Endodermal cell (in vitro differentiated cells): Measurements from ENCODE around the gene NIP7. TPM values are rescaled to one million over a fixed set of nuclear protein-coding genes. Genes with fewer than 3 reads are reported as not detected.
"Not testable (repeated sequence)": the region's sequence is repeated elsewhere in the genome, so short reads cannot be mapped to it uniquely, and the experiment has no call there.

Experiments used
- DNase-seq: peaks from one replicate; pipeline ENCODE4 v3.0.0-alpha.2; 2017
- H3K27ac ChIP-seq: 2 replicates; pipeline ENCODE4 v1.5.1; 2013; ENCODE audit warnings: mild to moderate bottlenecking, low read depth, low read length, moderate library complexity
- H3K27me3 ChIP-seq: 2 replicates; pipeline ENCODE4 v1.6.1; 2013; ENCODE audit warnings: mild to moderate bottlenecking, low read length, moderate library complexity; ENCODE audit not compliant: insufficient read depth, control insufficient read depth, poor library complexity, severe bottlenecking
- H3K36me3 ChIP-seq: 2 replicates; pipeline ENCODE4 v1.7.0; 2013; ENCODE audit warnings: mild to moderate bottlenecking, low read length, moderate library complexity; ENCODE audit not compliant: control insufficient read depth, insufficient read depth
- H3K4me1 ChIP-seq: one replicate; pipeline ENCODE4 v1.7.0; 2013; ENCODE audit warnings: low read length; ENCODE audit not compliant: control insufficient read depth, insufficient read depth
- H3K4me3 ChIP-seq: 2 replicates; pipeline ENCODE4 v1.5.1; 2013; ENCODE audit warnings: mild to moderate bottlenecking, low read length, moderate library complexity
- H3K9ac ChIP-seq: 2 replicates; pipeline ENCODE4 v1.6.1; 2013; ENCODE audit warnings: mild to moderate bottlenecking, low read length, moderate library complexity; ENCODE audit not compliant: poor library complexity, severe bottlenecking; ENCODE audit errors: extremely low read depth
- H3K9me3 ChIP-seq: 2 replicates; pipeline ENCODE4 v1.6.1; 2013; ENCODE audit warnings: mild to moderate bottlenecking, low read length, moderate library complexity; ENCODE audit not compliant: control insufficient read depth
- H3K27ac Mint-ChIP-seq: 2 replicates; pipeline ENCODE4 v1.8.0; 2020; ENCODE audit warnings: mixed read lengths
- H3K27me3 Mint-ChIP-seq: 2 replicates; pipeline ENCODE4 v1.8.0; 2021; ENCODE audit warnings: mild to moderate bottlenecking, mixed read lengths; ENCODE audit not compliant: insufficient read depth
- H3K36me3 Mint-ChIP-seq: 2 replicates; pipeline ENCODE4 v1.8.0; 2020; ENCODE audit warnings: low read depth, mixed read lengths
- H3K4me1 Mint-ChIP-seq: 2 replicates; pipeline ENCODE4 v1.8.0; 2020; ENCODE audit warnings: mixed read lengths
- H3K4me3 Mint-ChIP-seq: 2 replicates; pipeline ENCODE4 v1.8.0; 2020; ENCODE audit warnings: mild to moderate bottlenecking, moderate library complexity, mixed read lengths
- H3K9me3 Mint-ChIP-seq: 2 replicates; pipeline ENCODE4 v1.8.0; 2020; ENCODE audit warnings: mild to moderate bottlenecking, mixed read lengths
- WGBS, 2 experiments: methylation state at CpG; one replicate each; pipeline versions ENCODE4 v1.1.5 to v1.1.7; 2013; ENCODE audit warnings: missing lambda C conversion rate in 2 of 2, mixed read lengths in 1 of 2; ENCODE audit not compliant: insufficient coverage in 1 of 2, insufficient read length in 1 of 2; 5-methylcytosine and 5-hydroxymethylcytosine counted together
- total RNA-seq, 2 donors: library from RNA; stranded (reverse); fragmentation: NEBNext Ultra II Directional in 1 of 2; extraction: Animal tissue kit (Norgen Biotek cat#: 25700) in 1 of 2; gene quantifications; 2 replicates in 1 of 2; 3 replicates in 1 of 2; pipeline ENCODE4 v1.2.1, GENCODE V29; 2021
- TF ChIP-seq, protein P1 (sequence below): fragments of 200-600 bp; sonication (generic); conservative IDR thresholded peaks from 2 replicates; pipeline ENCODE4 v1.5.0; 2021; ENCODE audit warnings: antibody characterized with exemption, mild to moderate bottlenecking

The NIP7 gene
- total RNA-seq, 2 donors from 2014 or later: 30.5 to 36.3 TPM

DNA sequence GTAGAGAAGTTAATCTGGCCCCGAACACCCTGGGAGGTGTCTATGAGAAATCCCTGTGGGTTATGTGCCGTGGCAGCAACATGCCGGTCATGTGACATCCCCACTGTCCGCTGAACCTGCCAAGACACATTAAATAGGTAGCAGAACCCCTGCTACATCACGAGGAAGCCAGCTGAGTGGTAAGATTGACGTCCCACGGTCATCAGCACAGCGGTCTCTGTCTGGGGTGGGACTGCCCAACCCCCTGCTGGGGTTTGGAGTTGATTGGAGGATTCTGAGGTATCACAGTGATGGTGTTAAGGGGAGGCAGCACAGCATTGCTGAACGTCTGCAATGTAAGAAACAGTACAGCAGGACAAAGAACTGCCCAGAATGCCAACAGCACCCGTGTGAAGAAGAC is 10.0 kb downstream of the NIP7 start:
- no peak for DNase-seq
- Histone ChIP-seq H3K27me3 (no peaks in the 10 kb centered on the region), H3K27ac (no peak overlapping the region), H3K4me1 (no peaks in the 10 kb centered on the region), H3K36me3 (peaks cover 11% of the 10 kb centered on the region), H3K4me3 (no peak overlapping the region), H3K9me3 (no peaks in the 10 kb centered on the region), H3K9ac (no peak overlapping the region)
- Mint-ChIP-seq H3K9me3 (no peaks in the 10 kb centered on the region), H3K4me1 (peaks cover 12% of the 10 kb centered on the region), H3K36me3 (peaks cover 21% of the 10 kb centered on the region), H3K4me3 (no peak overlapping the region), H3K27me3 (no peaks in the 10 kb centered on the region), H3K27ac (no peak overlapping the region)
- TF ChIP-seq, protein P1, sequence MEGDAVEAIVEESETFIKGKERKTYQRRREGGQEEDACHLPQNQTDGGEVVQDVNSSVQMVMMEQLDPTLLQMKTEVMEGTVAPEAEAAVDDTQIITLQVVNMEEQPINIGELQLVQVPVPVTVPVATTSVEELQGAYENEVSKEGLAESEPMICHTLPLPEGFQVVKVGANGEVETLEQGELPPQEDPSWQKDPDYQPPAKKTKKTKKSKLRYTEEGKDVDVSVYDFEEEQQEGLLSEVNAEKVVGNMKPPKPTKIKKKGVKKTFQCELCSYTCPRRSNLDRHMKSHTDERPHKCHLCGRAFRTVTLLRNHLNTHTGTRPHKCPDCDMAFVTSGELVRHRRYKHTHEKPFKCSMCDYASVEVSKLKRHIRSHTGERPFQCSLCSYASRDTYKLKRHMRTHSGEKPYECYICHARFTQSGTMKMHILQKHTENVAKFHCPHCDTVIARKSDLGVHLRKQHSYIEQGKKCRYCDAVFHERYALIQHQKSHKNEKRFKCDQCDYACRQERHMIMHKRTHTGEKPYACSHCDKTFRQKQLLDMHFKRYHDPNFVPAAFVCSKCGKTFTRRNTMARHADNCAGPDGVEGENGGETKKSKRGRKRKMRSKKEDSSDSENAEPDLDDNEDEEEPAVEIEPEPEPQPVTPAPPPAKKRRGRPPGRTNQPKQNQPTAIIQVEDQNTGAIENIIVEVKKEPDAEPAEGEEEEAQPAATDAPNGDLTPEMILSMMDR: no peak
- 88 to 93% methylated on average over 8 to 10 of the region's 10 CpGs for WGBS, 2 experiments

DNA sequence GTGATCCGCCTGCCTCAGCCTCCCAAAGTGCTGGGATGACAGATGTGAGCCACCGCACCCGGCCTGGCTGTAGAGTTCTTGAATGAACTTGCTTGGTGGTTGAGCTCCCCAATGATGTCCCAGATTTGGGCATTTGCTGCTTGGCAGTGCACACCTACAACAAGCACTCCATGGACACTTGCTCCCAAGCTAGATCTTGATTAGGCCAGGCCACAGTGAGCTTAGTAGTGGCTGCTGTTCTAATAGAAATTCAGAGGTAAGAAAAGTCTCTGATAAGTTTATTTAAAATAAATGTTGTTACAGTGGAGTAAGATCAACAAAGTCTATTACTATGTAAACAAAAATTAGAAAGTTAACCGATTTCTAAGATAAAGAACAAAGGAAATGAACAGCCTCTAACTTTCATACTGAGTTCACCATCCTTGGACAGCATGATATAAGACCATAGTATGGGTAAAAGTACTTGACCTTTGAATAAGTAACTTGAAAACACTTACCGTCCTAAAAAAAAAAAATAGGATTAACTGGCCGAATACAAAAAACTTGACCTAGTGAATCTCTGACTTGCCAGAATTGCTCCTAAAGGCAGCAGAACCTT is 11.1 kb downstream of the NIP7 start:
- Histone ChIP-seq H3K9me3 (no peaks in the 10 kb centered on the region), H3K9ac (no peak overlapping the region), H3K36me3 (peaks cover 17% of the 10 kb centered on the region), H3K27ac (no peak overlapping the region), H3K4me3 (no peak overlapping the region), H3K27me3 (no peaks in the 10 kb centered on the region), H3K4me1 (no peaks in the 10 kb centered on the region)
- H3K4me1 Mint-ChIP-seq: peaks cover 14% of the 10 kb centered on the region
- H3K4me3 Mint-ChIP-seq: no peak overlapping the region
- DNase-seq: no peak
- H3K27ac Mint-ChIP-seq: no peak overlapping the region
- H3K27me3 Mint-ChIP-seq: no peaks in the 10 kb centered on the region
- TF ChIP-seq, protein P1: no peak
- 97 to 100% methylated on average over 4 to 5 of the region's 6 CpGs for WGBS, 2 experiments
- peaks cover 24% of the 10 kb centered on the region for H3K36me3 Mint-ChIP-seq
- no peaks in the 10 kb centered on the region for H3K9me3 Mint-ChIP-seq

DNA sequence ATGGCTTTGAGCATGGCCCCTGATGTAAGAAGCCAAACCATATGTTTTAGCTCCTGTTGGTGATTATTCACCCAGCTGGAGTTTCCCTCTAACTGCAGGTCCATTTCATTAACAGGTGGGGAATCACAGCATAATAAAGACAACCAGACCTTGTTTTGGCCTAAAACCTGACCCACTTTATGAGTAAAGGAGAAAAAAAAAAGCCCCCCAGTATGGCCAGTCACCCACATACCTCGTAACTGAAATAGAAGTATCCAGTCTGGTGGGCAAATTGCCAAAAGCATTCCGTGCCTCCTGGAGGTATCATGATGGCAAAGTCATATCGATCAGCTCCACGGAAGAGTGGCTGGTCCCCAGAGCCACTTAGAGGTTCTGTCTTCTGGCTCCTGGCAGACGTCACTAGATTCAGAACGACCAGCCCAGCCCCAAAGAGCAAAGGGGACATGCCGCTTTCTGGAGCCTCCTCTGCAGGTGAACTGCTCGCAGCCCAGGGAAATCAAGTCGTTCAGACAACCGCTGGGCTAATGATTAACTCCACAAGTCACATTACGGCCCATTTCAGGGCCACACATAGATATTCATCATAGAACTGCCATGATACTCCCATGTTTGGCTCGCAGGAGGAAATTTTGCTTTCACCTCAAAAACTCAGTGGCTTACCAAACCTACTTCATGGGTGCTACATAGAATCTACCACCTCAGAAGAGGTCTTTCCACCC is 11.9 kb downstream of the NIP7 start, which contains the start of gene TMED6:
Gene TMED6 (minus strand): TSS at position 478 of the 719 bp plus-strand sequence. CDS start 33 bp downstream, at position 445.
- no peak for DNase-seq
- Mint-ChIP-seq H3K36me3 (peaks cover 24% of the 10 kb centered on the region), H3K4me1 (peaks cover 15% of the 10 kb centered on the region), H3K4me3 (no peak within 1 kb of the TSS), H3K27ac (no peak within 1 kb of the TSS), H3K27me3 (no peaks in the 10 kb centered on the region), H3K9me3 (no peaks in the 10 kb centered on the region)
- H3K4me3 ChIP-seq: no peak within 1 kb of the TSS
- no peak within 1 kb of the TSS for H3K27ac ChIP-seq
- peaks cover 3% of the 10 kb centered on the region for H3K4me1 ChIP-seq
- TF ChIP-seq, protein P1: no peak
- no peaks in the 10 kb centered on the region for H3K9me3 ChIP-seq
- H3K9ac ChIP-seq: no peak within 1 kb of the TSS
- H3K27me3 ChIP-seq: no peaks in the 10 kb centered on the region
- H3K36me3 ChIP-seq: peaks cover 24% of the 10 kb centered on the region
- 92 to 96% methylated on average over 11 to 12 of the region's 12 CpGs for WGBS, 2 experiments

DNA sequence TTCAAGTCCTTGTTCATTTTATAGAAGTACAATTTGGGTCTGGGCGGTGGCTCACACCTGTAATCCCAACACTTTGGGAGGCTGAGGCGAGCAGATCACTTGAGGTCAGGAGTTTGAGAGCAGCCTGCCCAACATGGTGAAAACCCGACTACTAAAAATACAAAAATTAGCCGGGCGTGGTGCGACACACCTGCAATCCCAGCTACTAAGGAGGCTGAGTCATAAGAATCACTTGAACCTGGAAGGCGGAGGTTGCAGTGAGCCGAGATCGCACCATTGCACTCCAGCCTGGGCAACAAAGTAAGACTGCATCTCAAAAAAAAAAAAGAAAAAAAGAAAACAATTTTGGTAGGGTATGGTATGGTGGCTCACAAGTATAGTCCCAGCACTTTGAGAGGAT is 20.5 kb downstream of the NIP7 start:
- not testable (repeated sequence) for H3K27me3 ChIP-seq, H3K4me3 ChIP-seq, H3K4me1 ChIP-seq, H3K9me3 ChIP-seq, H3K27me3 Mint-ChIP-seq, H3K9me3 Mint-ChIP-seq, H3K4me1 Mint-ChIP-seq, H3K9ac ChIP-seq, H3K27ac ChIP-seq, H3K27ac Mint-ChIP-seq, DNase-seq, H3K4me3 Mint-ChIP-seq
- H3K36me3 Mint-ChIP-seq: peaks cover 28% of the 10 kb centered on the region
- 93 to 95% methylated on average over 8 to 9 of the region's 9 CpGs for WGBS, 2 experiments
- H3K36me3 ChIP-seq: peaks cover 26% of the 10 kb centered on the region
